ENCODE results near the gene UBAC1.

Gene UBAC1

GRCh38 chr9:135990468-135991429, 29.6 kb upstream of the UBAC1 start:
- Histone ChIP-seq H3K18ac (ENCODE audit: low read depth in 1 of 2, low read length in 2 of 2) (peak overlapping the region; percentile 90 to 97), H2BK12ac (ENCODE audit: low read length in 2 of 2) (peak overlapping the region; percentile 98 to 100), H3K36me3 (ENCODE audit: control insufficient read depth in 1 of 2, insufficient read depth in 2 of 2, low read depth in 1 of 2, low read length in 2 of 2) (no peaks in the 10 kb centered on the region), H2BK15ac (ENCODE audit: low read depth, poor library complexity, severe bottlenecking) (peak overlapping the region; percentile 100), H3K27ac (ENCODE audit: low read length, poor library complexity, severe bottlenecking) (no peak overlapping the region), H3K4me1 (ENCODE audit: control insufficient read depth, insufficient read depth, low read depth, low read length) (peaks cover 27% of the 10 kb centered on the region), H3K9me3 (ENCODE audit: control insufficient read depth, low read length) (no peaks in the 10 kb centered on the region), H3K27me3 (ENCODE audit: control insufficient read depth in 1 of 2, insufficient read depth in 1 of 2, low read length in 2 of 2) (peaks cover 0 to 39% of the 10 kb centered on the region in 2 experiments), H2AK5ac (ENCODE audit: low read length, severe bottlenecking) (peak overlapping the region; percentile 61), H3K23ac (ENCODE audit: low read length in 2 of 2) (no peak overlapping the region), H4K8ac (ENCODE audit: low read length) (peak overlapping the region; percentile 86), H3K9ac (ENCODE audit: low read length) (no peak overlapping the region), H3K14ac (ENCODE audit: low read length in 2 of 2) (peak overlapping the region; percentile 4 to 90), H3K4me2 (ENCODE audit: low read length, poor library complexity, severe bottlenecking) (no peak overlapping the region), H3K79me1 (replicated peaks; ENCODE audit: low read length, poor library complexity, severe bottlenecking) (no peaks in the 10 kb centered on the region), H3K4ac (ENCODE audit: low read depth in 1 of 2, low read length in 2 of 2) (peak overlapping the region; percentile 85 to 96), H3K4me3 (ENCODE audit: insufficient read depth in 1 of 2, low read depth in 1 of 2, low read length in 2 of 2) (no peak overlapping the region), H2BK5ac (ENCODE audit: low read depth, low read length, poor library complexity, severe bottlenecking) (no peak overlapping the region), H4K91ac (ENCODE audit: low read length) (peak overlapping the region; percentile 94), H2AFZ (ENCODE audit: low read depth, low read length) (no peak overlapping the region), H2BK120ac (ENCODE audit: low read depth, low read length) (peak overlapping the region; percentile 86)
- DNase-seq, result peak; percentile 51
- 62% methylated on average over 18 of the region's 21 CpGs for WGBS

DNA sequence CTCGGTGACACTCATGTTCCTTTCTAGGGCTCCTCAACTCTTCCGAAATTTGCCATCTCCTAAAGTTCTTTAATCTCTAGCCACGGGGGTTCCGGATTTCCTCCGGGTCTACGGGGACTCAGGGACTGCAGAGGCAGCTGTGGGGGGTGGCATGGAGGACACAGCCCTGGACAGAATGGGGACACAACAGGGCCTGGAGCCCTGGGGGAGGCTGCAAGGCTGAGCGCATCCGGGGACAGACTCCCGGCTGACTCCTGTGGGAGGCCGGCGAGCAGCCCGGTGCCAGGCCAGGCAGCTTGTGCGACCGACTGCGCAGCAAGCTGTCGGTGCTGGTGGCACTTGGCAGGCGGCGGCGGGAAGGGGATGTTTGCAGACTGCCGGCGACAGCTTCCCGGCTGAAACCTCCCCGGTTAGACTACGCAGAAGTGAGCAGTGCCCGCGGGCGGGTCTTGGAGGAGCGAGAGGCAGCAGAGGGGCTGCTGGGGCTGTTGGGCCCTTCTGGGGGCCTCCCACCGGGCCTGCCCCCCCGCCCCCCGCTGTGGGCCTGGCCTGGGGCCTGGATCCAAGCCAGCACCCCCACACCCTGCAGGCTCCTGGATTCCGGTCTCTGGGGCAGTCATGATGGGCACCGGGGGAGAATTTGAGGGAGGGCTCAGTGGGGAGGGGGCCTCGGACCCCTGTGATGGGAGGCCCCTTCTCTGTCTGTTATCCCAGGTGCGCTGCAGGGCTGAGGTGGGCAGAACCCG, 28.7 kb upstream of the UBAC1 start:
- Histone ChIP-seq H4K91ac (ENCODE audit: low read length) (no peak overlapping the region), H3K4me1 (ENCODE audit: control insufficient read depth, insufficient read depth, low read depth, low read length) (peaks cover 27% of the 10 kb centered on the region), H3K18ac (ENCODE audit: low read depth in 1 of 2, low read length in 2 of 2) (peak overlapping the region in 1 of 2 experiments; percentile 40), H4K8ac (ENCODE audit: low read length) (peak overlapping the region; percentile 31), H2BK15ac (ENCODE audit: low read depth, poor library complexity, severe bottlenecking) (peak overlapping the region; percentile 39), H3K9me3 (ENCODE audit: control insufficient read depth, low read length) (no peaks in the 10 kb centered on the region), H2BK5ac (ENCODE audit: low read depth, low read length, poor library complexity, severe bottlenecking) (no peak overlapping the region), H3K4ac (ENCODE audit: low read depth in 1 of 2, low read length in 2 of 2) (no peak overlapping the region), H2AFZ (ENCODE audit: low read depth, low read length) (no peak overlapping the region), H2AK5ac (ENCODE audit: low read length, severe bottlenecking) (no peak overlapping the region), H3K4me2 (ENCODE audit: low read length, poor library complexity, severe bottlenecking) (no peak overlapping the region), H2BK120ac (ENCODE audit: low read depth, low read length) (no peak overlapping the region), H3K23ac (ENCODE audit: low read length in 2 of 2) (no peak overlapping the region), H3K27ac (ENCODE audit: low read length, poor library complexity, severe bottlenecking) (no peak overlapping the region), H3K27me3 (ENCODE audit: control insufficient read depth in 1 of 2, insufficient read depth in 1 of 2, low read length in 2 of 2) (peaks cover 0 to 46% of the 10 kb centered on the region in 2 experiments), H3K14ac (ENCODE audit: low read length in 2 of 2) (no peak overlapping the region), H3K4me3 (ENCODE audit: insufficient read depth in 1 of 2, low read depth in 1 of 2, low read length in 2 of 2) (no peak overlapping the region), H3K36me3 (ENCODE audit: control insufficient read depth in 1 of 2, insufficient read depth in 2 of 2, low read depth in 1 of 2, low read length in 2 of 2) (no peaks in the 10 kb centered on the region), H3K9ac (ENCODE audit: low read length) (no peak overlapping the region), H3K79me1 (replicated peaks; ENCODE audit: low read length, poor library complexity, severe bottlenecking) (no peaks in the 10 kb centered on the region), H2BK12ac (ENCODE audit: low read length in 2 of 2) (peak overlapping the region in 1 of 2 experiments; percentile 67)
- DNase-seq, result no peak
- 86% methylated on average over 35 of the region's 36 CpGs for WGBS

DNA sequence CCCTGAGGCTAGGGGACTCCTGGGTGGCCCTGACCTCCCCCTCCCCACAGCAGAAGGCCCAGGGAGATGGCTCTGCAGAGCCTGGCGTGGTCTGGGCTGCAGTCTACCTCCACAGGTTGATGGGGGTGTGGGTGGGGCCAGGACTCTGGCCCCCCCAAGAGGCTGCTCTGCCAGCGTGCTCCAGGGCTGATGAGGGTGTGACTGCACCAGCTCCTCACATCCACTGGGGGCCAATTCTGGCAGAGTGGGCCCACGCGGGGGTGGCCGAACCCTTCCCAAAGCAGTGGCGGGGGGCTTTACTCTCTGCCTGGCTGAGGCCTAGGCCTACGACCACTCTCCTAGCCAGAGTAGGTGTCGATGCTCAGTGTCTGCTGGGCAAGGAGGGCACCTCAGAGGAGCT, 28.0 kb upstream of the UBAC1 start:
- no peak overlapping the region for H3K9ac ChIP-seq (ENCODE audit: low read length)
- H2AK5ac ChIP-seq (ENCODE audit: low read length, severe bottlenecking), result no peak overlapping the region
- no peaks in the 10 kb centered on the region for H3K79me1 ChIP-seq (replicated peaks; ENCODE audit: low read length, poor library complexity, severe bottlenecking)
- H4K91ac ChIP-seq (ENCODE audit: low read length), result peak overlapping the region; percentile 6
- H3K4ac ChIP-seq (ENCODE audit: low read depth in 1 of 2, low read length in 2 of 2), result no peak overlapping the region
- H2BK120ac ChIP-seq (ENCODE audit: low read depth, low read length), result no peak overlapping the region
- no peak overlapping the region for H2AFZ ChIP-seq (ENCODE audit: low read depth, low read length)
- no peak for DNase-seq
- no peak overlapping the region for H2BK15ac ChIP-seq (ENCODE audit: low read depth, poor library complexity, severe bottlenecking)
- no peak overlapping the region for H3K23ac ChIP-seq (ENCODE audit: low read length in 2 of 2)
- H3K9me3 ChIP-seq (ENCODE audit: control insufficient read depth, low read length), result no peaks in the 10 kb centered on the region
- no peak overlapping the region for H4K8ac ChIP-seq (ENCODE audit: low read length)
- no peak overlapping the region for H3K27ac ChIP-seq (ENCODE audit: low read length, poor library complexity, severe bottlenecking)
- no peaks in the 10 kb centered on the region for H3K36me3 ChIP-seq (ENCODE audit: control insufficient read depth in 1 of 2, insufficient read depth in 2 of 2, low read depth in 1 of 2, low read length in 2 of 2)
- H3K14ac ChIP-seq (ENCODE audit: low read length in 2 of 2), result no peak overlapping the region
- H3K4me2 ChIP-seq (ENCODE audit: low read length, poor library complexity, severe bottlenecking), result no peak overlapping the region
- no peak overlapping the region for H3K18ac ChIP-seq (ENCODE audit: low read depth in 1 of 2, low read length in 2 of 2)
- H2BK5ac ChIP-seq (ENCODE audit: low read depth, low read length, poor library complexity, severe bottlenecking), result no peak overlapping the region
- 90% methylated on average over 8 of the region's 8 CpGs for WGBS
- no peak overlapping the region for H3K4me3 ChIP-seq (ENCODE audit: insufficient read depth in 1 of 2, low read depth in 1 of 2, low read length in 2 of 2)
- H3K4me1 ChIP-seq (ENCODE audit: control insufficient read depth, insufficient read depth, low read depth, low read length), result peaks cover 22% of the 10 kb centered on the region
- peaks cover 2 to 54% of the 10 kb centered on the region in 2 experiments for H3K27me3 ChIP-seq (ENCODE audit: control insufficient read depth in 1 of 2, insufficient read depth in 1 of 2, low read length in 2 of 2)
- peak overlapping the region; percentile 18 to 23 for H2BK12ac ChIP-seq (ENCODE audit: low read length in 2 of 2)

DNA sequence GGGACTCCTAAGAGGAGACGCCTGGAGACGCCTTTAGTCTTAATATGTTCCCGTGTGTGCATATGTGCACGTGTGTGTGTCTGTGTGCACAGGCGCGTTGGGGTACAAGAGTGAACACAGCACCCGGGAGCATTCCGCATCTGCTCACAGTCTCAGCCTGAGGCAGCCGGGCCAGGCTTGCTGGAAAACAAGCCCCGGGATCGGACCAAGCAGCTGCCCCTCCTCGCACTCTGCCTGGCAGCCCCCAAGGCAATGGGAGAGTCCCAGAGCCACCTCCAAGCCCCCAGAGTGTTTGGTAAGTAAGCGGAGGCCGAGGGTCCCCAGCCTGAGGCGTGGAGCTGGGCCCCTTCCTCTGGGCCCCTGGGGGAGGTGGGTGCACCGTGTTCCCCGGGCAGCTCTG, 27.3 kb upstream of the UBAC1 start:
- Histone ChIP-seq H2BK12ac (ENCODE audit: low read length in 2 of 2) (no peak overlapping the region), H3K9ac (ENCODE audit: low read length) (no peak overlapping the region), H2BK120ac (ENCODE audit: low read depth, low read length) (peak overlapping the region; percentile 13), H2BK5ac (ENCODE audit: low read depth, low read length, poor library complexity, severe bottlenecking) (no peak overlapping the region), H3K23ac (ENCODE audit: low read length in 2 of 2) (no peak overlapping the region), H3K9me3 (ENCODE audit: control insufficient read depth, low read length) (no peaks in the 10 kb centered on the region), H3K4me2 (ENCODE audit: low read length, poor library complexity, severe bottlenecking) (no peak overlapping the region), H3K27ac (ENCODE audit: low read length, poor library complexity, severe bottlenecking) (no peak overlapping the region), H2BK15ac (ENCODE audit: low read depth, poor library complexity, severe bottlenecking) (no peak overlapping the region), H2AFZ (ENCODE audit: low read depth, low read length) (no peak overlapping the region), H4K8ac (ENCODE audit: low read length) (no peak overlapping the region), H3K18ac (ENCODE audit: low read depth in 1 of 2, low read length in 2 of 2) (no peak overlapping the region), H3K4me1 (ENCODE audit: control insufficient read depth, insufficient read depth, low read depth, low read length) (peaks cover 16% of the 10 kb centered on the region), H3K4ac (ENCODE audit: low read depth in 1 of 2, low read length in 2 of 2) (no peak overlapping the region), H2AK5ac (ENCODE audit: low read length, severe bottlenecking) (no peak overlapping the region), H3K79me1 (replicated peaks; ENCODE audit: low read length, poor library complexity, severe bottlenecking) (no peaks in the 10 kb centered on the region), H3K27me3 (ENCODE audit: control insufficient read depth in 1 of 2, insufficient read depth in 1 of 2, low read length in 2 of 2) (peaks cover 6 to 60% of the 10 kb centered on the region in 2 experiments), H3K14ac (ENCODE audit: low read length in 2 of 2) (no peak overlapping the region), H3K4me3 (ENCODE audit: insufficient read depth in 1 of 2, low read depth in 1 of 2, low read length in 2 of 2) (no peak overlapping the region), H4K91ac (ENCODE audit: low read length) (no peak overlapping the region), H3K36me3 (ENCODE audit: control insufficient read depth in 1 of 2, insufficient read depth in 2 of 2, low read depth in 1 of 2, low read length in 2 of 2) (no peaks in the 10 kb centered on the region)
- 95% methylated on average over 17 of the region's 17 CpGs for WGBS
- no peak for DNase-seq
